GM10266 (cell line): ENCODE data around the gene UAP1.

ENCODE experiments used
- DNase-seq: peaks from one replicate; pipeline ENCODE4 v3.0.0; 2012; ENCODE audit errors: extremely low spot score
- CTCF ChIP-seq: IDR thresholded peaks from 2 replicates; pipeline ENCODE4 v1.5.1; 2012; ENCODE audit warnings: mild to moderate bottlenecking, low read depth; ENCODE audit not compliant: control insufficient read depth, insufficient read depth; ENCODE audit errors: missing control alignments

UAP1 gene

GRCh38 chr1:162552684-162553252 lies 8.8 kb upstream of the UAP1 start:
- no peak for TF ChIP-seq CTCF

GRCh38 chr1:162554258-162554657 lies 7.3 kb upstream of the UAP1 start:
- TF ChIP-seq CTCF: no peak
- no peak for DNase-seq

More at GRCh38 chr1:162552684-162553252, 8.8 kb upstream of the UAP1 start:
- no peak for DNase-seq

- no peak for TF ChIP-seq CTCF
- DNase-seq: no peak
Observed at GRCh38 chr1:162557536-162557935, 4.0 kb upstream of the UAP1 start.

GRCh38 chr1:162560303-162561036 lies 1.1 kb upstream of the UAP1 start:
- no peak for TF ChIP-seq CTCF
- DNase-seq: no peak

- DNase-seq: peak; percentile 95
Observed at GRCh38 chr1:162561037-162561615, 396 bp upstream of the UAP1 start.

GRCh38 chr1:162562470-162562828 lies 927 bp downstream of the UAP1 start:
- no peak for DNase-seq
- TF ChIP-seq CTCF: no peak

More at GRCh38 chr1:162561037-162561615, 396 bp upstream of the UAP1 start:
- no peak for TF ChIP-seq CTCF

- TF ChIP-seq CTCF: no peak
- no peak for DNase-seq
Observed at GRCh38 chr1:162564762-162565218, 3.3 kb downstream of the UAP1 start.
